HG02610 (cell line): ENCODE data around the gene WDR19.
"Not testable (repeated sequence)": the region's sequence is repeated elsewhere in the genome, so short reads cannot be mapped to it uniquely, and the experiment has no call there.

Experiments used
- ATAC-seq: cut with Tn5 transposase; IDR thresholded peaks from one replicate; pipeline ENCODE4 v1.9.1; 2021; ENCODE audit warnings: mild to moderate bottlenecking, moderate library complexity; ENCODE audit not compliant: unreplicated experiment

WDR19 gene

GRCh38 chr4:39232100-39232499 is 49.8 kb downstream of the WDR19 start:
- ATAC-seq = no peak

GRCh38 chr4:39233114-39233513 is 50.8 kb downstream of the WDR19 start:
- ATAC-seq = no peak

- ATAC-seq = no peak
These were observed 51.5 kb downstream of the WDR19 start for GRCh38 chr4:39233783-39234182.

- no peak for ATAC-seq
These were observed 52.7 kb downstream of the WDR19 start for GRCh38 chr4:39235021-39235420.

GRCh38 chr4:39235696-39236095 is 53.4 kb downstream of the WDR19 start:
- ATAC-seq = no peak

GRCh38 chr4:39237179-39237578 is 54.9 kb downstream of the WDR19 start:
- no peak for ATAC-seq

GRCh38 chr4:39243462-39243861 is 61.1 kb downstream of the WDR19 start:
- ATAC-seq = no peak

GRCh38 chr4:39255266-39255665 is 72.9 kb downstream of the WDR19 start:
- ATAC-seq = no peak

- no peak for ATAC-seq
These were observed 73.5 kb downstream of the WDR19 start for GRCh38 chr4:39255871-39256270.

GRCh38 chr4:39256436-39256835 is 74.1 kb downstream of the WDR19 start:
- ATAC-seq = no peak

GRCh38 chr4:39259571-39260330 is 77.4 kb downstream of the WDR19 start:
- ATAC-seq = peak; percentile 85

- no peak for ATAC-seq
These were observed 81.6 kb downstream of the WDR19 start for GRCh38 chr4:39263895-39264294.

GRCh38 chr4:39274503-39274902 is 92.2 kb downstream of the WDR19 start:
- ATAC-seq = no peak

GRCh38 chr4:39277661-39278060 is 95.3 kb downstream of the WDR19 start:
- not testable (repeated sequence) for ATAC-seq

GRCh38 chr4:39278476-39278875 is 96.1 kb downstream of the WDR19 start:
- ATAC-seq = no peak

GRCh38 chr4:39279416-39279815 is 97.1 kb downstream of the WDR19 start:
- ATAC-seq = no peak

GRCh38 chr4:39280770-39281169 is 98.4 kb downstream of the WDR19 start:
- no peak for ATAC-seq

- ATAC-seq = no peak
These were observed 102.9 kb downstream of the WDR19 start for GRCh38 chr4:39285111-39285795.

GRCh38 chr4:39285853-39286252 is 103.5 kb downstream of the WDR19 start:
- no peak for ATAC-seq

- ATAC-seq = no peak
These were observed 103.9 kb downstream of the WDR19 start for GRCh38 chr4:39286263-39286662.

GRCh38 chr4:39287223-39287622 is 104.9 kb downstream of the WDR19 start:
- no peak for ATAC-seq

- ATAC-seq = no peak
These were observed 109.4 kb downstream of the WDR19 start for GRCh38 chr4:39291686-39292085.
